ENCODE measurements around the gene PURA.

DNA sequence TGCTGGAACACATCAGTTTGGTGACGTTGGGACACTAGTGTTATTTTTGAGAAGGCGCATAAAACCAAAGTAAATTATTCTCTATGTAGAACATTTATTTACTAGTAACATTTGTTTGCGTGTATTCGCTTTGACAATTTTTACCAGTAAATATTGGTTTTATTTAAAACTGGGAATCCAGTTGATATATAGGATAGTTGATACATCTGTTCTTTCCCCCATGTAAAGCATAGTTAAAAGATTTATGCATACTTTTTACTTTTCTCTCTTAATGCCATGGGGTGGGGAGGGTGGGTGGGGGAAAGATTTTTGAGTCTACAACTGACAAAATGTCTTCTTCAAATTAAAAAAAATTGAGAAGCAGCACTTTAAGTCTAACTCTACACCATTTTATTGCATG lies 11.7 kb downstream of the PURA start, which contains the start of gene IGIP:
- TF ChIP-seq, protein P1, sequence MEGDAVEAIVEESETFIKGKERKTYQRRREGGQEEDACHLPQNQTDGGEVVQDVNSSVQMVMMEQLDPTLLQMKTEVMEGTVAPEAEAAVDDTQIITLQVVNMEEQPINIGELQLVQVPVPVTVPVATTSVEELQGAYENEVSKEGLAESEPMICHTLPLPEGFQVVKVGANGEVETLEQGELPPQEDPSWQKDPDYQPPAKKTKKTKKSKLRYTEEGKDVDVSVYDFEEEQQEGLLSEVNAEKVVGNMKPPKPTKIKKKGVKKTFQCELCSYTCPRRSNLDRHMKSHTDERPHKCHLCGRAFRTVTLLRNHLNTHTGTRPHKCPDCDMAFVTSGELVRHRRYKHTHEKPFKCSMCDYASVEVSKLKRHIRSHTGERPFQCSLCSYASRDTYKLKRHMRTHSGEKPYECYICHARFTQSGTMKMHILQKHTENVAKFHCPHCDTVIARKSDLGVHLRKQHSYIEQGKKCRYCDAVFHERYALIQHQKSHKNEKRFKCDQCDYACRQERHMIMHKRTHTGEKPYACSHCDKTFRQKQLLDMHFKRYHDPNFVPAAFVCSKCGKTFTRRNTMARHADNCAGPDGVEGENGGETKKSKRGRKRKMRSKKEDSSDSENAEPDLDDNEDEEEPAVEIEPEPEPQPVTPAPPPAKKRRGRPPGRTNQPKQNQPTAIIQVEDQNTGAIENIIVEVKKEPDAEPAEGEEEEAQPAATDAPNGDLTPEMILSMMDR (IDR thresholded peaks at IDR 0.05; ENCODE audit: poor library complexity, severe bottlenecking), result no peak
- TF ChIP-seq EP300 (conservative IDR thresholded peaks at IDR 0.05; ENCODE audit: poor library complexity, severe bottlenecking) (no peak), POLR2AphosphoS5 (IDR thresholded peaks at IDR 0.05) (no peak), EZH2 (IDR thresholded peaks at IDR 0.05; ENCODE audit: borderline replicate concordance, insufficient read depth, low read length, poor library complexity, severe bottlenecking) (no peak), SMC3 (conservative IDR thresholded peaks at IDR 0.05; ENCODE audit: poor library complexity) (no peak)
